Activated T-helper 1 cell treated with anti-CD3 and anti-CD28 coated beads, Interleukin-2, amount 50 U/mL, for 16 hours (primary cell): Measurements from ENCODE around the gene PANK4.

ENCODE experiments used
- DNase-seq, 2 donors: peaks; one replicate each; pipeline ENCODE4 v3.0.0-alpha.2; 2020; ENCODE audit warnings: low read depth in 1 of 2, low spot score in 1 of 2

PANK4 gene

GRCh38 chr1:2501041-2501819 is 25.2 kb downstream of the PANK4 start:
- no peak for DNase-seq

- DNase-seq, result no peak
These were observed 26.3 kb downstream of the PANK4 start for GRCh38 chr1:2499986-2500596.

GRCh38 chr1:2499260-2499659 is 27.1 kb downstream of the PANK4 start:
- DNase-seq, result no peak

- DNase-seq, result no peak
These were observed 27.7 kb downstream of the PANK4 start for GRCh38 chr1:2498648-2499047.

GRCh38 chr1:2497891-2498290 is 28.5 kb downstream of the PANK4 start:
- DNase-seq, result no peak

- DNase-seq, result no peak
These were observed 29.6 kb downstream of the PANK4 start for GRCh38 chr1:2496746-2497145.

GRCh38 chr1:2496087-2496622 is 30.2 kb downstream of the PANK4 start:
- no peak for DNase-seq

GRCh38 chr1:2495546-2495945 is 30.9 kb downstream of the PANK4 start:
- no peak for DNase-seq

GRCh38 chr1:2495026-2495425 is 31.4 kb downstream of the PANK4 start:
- DNase-seq, result no peak

- DNase-seq, result no peak
These were observed 32.1 kb downstream of the PANK4 start for GRCh38 chr1:2494323-2494693.

- DNase-seq, result no peak
These were observed 32.6 kb downstream of the PANK4 start for GRCh38 chr1:2493691-2494322.

GRCh38 chr1:2493218-2493617 is 33.2 kb downstream of the PANK4 start:
- no peak for DNase-seq

GRCh38 chr1:2492091-2492490 is 34.3 kb downstream of the PANK4 start:
- no peak for DNase-seq

GRCh38 chr1:2489615-2490014 is 36.8 kb downstream of the PANK4 start:
- no peak for DNase-seq

- no peak for DNase-seq
These were observed 37.7 kb downstream of the PANK4 start for GRCh38 chr1:2488688-2489087.

GRCh38 chr1:2486558-2486957 is 39.8 kb downstream of the PANK4 start:
- DNase-seq, result no peak

GRCh38 chr1:2486041-2486440 is 40.4 kb downstream of the PANK4 start:
- no peak for DNase-seq

- DNase-seq, result no peak
These were observed 42.4 kb downstream of the PANK4 start for GRCh38 chr1:2483970-2484369.

- DNase-seq, result no peak
These were observed 43.4 kb downstream of the PANK4 start for GRCh38 chr1:2483026-2483425.

- DNase-seq, result no peak
These were observed 43.8 kb downstream of the PANK4 start for GRCh38 chr1:2482588-2482987.

GRCh38 chr1:2481885-2482284 is 44.5 kb downstream of the PANK4 start:
- DNase-seq, result no peak

GRCh38 chr1:2480986-2481364 is 45.4 kb downstream of the PANK4 start:
- no peak for DNase-seq
